Measurements from ENCODE around the gene TP73.

The TP73 gene

GRCh38 chr1:3777078-3777547, 124.8 kb downstream of the TP73 start:
- no peak for DNase-seq (ENCODE audit: low read depth in 1 of 2, low spot score in 1 of 2)

- no peak for DNase-seq (ENCODE audit: low read depth in 1 of 2, low spot score in 1 of 2)
These were observed 125.6 kb downstream of the TP73 start for GRCh38 chr1:3777647-3778589.

GRCh38 chr1:3778590-3779264, 126.4 kb downstream of the TP73 start:
- DNase-seq (ENCODE audit: low read depth in 1 of 2, low spot score in 1 of 2), result no peak

GRCh38 chr1:3779265-3779911, 127.1 kb downstream of the TP73 start:
- DNase-seq (ENCODE audit: low read depth in 1 of 2, low spot score in 1 of 2), result no peak

- no peak for DNase-seq (ENCODE audit: low read depth in 1 of 2, low spot score in 1 of 2)
These were observed 127.6 kb downstream of the TP73 start for GRCh38 chr1:3779912-3780416.

- DNase-seq (ENCODE audit: low read depth in 1 of 2, low spot score in 1 of 2), result no peak
These were observed 128.6 kb downstream of the TP73 start for GRCh38 chr1:3780901-3781300.

- DNase-seq (ENCODE audit: low read depth in 1 of 2, low spot score in 1 of 2), result no peak
These were observed 131.5 kb downstream of the TP73 start for GRCh38 chr1:3783651-3784474.

GRCh38 chr1:3785045-3785444, 132.7 kb downstream of the TP73 start:
- DNase-seq (ENCODE audit: low read depth in 1 of 2, low spot score in 1 of 2), result no peak

GRCh38 chr1:3785456-3786157, 133.3 kb downstream of the TP73 start:
- no peak for DNase-seq (ENCODE audit: low read depth in 1 of 2, low spot score in 1 of 2)
